Measurements from ENCODE around the gene OR1D5.
"Not testable (repeated sequence)": the region's sequence is repeated elsewhere in the genome, so short reads cannot be mapped to it uniquely, and the experiment has no call there.

The OR1D5 gene, protein sequence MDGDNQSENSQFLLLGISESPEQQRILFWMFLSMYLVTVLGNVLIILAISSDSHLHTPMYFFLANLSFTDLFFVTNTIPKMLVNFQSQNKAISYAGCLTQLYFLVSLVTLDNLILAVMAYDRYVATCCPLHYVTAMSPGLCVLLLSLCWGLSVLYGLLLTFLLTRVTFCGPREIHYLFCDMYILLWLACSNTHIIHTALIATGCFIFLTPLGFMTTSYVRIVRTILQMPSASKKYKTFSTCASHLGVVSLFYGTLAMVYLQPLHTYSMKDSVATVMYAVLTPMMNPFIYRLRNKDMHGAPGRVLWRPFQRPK

DNA sequence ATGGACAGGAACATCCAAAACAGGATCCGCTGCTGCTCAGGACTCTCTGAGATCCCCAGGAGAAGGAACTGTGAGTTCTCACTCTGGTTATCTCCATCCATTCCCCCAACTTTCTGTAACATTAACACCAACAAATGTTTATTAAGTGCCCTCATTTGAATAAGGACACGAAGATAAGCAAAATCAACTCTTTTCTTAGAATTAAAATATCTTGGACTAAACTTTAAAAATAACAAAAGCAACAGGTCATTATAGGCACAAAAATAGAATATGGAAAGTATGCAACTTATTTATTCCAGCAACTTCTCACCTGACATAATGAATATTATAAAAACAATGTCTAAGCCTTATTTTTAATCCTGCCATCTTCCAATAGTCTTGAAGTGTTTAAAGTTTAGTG lies at the start of gene OR1D5:
TSS of gene OR1D5 (minus strand) at position 101 of the 400 bp plus-strand sequence. CDS start at position 101, 0 bp downstream.
- not testable (repeated sequence) for DNase-seq (ENCODE audit: low spot score)

DNA sequence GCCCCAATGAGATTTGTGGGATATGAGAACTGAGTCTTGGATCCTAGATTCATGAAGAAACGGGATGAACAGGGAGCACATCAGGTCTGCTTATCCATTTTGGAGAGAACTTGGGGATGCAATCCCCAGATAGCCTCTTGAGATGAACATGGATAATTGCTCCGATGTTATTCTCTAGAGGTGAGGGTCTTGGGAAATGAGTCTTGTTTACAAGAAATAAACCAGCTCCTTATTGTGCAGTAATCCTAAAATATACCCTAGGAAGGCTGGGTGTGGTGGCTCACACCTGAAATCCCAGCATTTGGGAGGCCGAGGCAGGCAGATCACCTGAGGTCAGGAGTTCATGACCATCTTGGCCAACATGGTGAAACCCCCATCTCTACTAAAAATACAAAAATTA lies 40.9 kb upstream of the OR1D5 start, which contains the start of gene OR1D2:
TSS of gene OR1D2 (minus strand) at position 101 of the 400 bp plus-strand sequence. CDS start 11,426 bp downstream, outside the sequence.
- DNase-seq (ENCODE audit: low spot score): no peak

DNA sequence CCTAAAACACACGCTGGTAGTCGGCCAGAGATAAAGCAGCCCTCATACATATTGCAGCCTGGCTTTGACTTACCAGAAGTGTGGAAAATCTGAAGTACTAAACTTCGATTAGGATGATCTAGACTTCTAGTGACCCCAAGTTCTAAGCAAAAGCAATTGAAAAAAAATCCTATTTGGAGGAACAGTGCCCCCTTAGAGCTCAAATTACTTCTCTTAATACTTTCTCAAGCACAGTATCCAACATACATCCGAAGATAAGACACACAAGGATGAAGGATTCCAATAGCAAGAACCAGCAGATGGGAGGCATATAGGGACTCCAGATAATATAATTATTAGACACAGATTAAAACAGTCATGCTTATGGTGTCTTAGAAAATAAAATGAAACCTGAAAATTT lies 10.4 kb upstream of the OR1D5 start:
- not testable (repeated sequence) for DNase-seq (ENCODE audit: low spot score)

DNA sequence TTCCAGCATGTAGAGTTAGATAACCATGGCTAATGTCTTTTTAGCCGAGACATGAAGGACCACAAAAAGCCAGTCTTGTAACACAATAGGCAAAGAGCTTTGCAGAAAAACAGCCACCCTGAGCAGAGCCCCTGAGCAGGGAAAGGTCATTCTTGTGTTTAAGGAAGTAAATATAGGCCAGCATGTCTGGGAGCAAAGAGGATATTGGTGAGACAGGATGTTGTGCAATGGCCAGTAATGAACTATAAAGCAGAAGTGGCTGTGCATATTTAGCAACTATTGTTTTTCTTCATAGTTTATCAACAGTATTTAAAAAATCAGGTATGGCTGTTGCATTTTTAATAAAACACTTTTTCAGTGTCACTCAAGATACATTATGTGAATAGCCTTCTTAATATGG lies 1.8 kb upstream of the OR1D5 start:
- peak; percentile 8 for DNase-seq (ENCODE audit: low spot score)

DNA sequence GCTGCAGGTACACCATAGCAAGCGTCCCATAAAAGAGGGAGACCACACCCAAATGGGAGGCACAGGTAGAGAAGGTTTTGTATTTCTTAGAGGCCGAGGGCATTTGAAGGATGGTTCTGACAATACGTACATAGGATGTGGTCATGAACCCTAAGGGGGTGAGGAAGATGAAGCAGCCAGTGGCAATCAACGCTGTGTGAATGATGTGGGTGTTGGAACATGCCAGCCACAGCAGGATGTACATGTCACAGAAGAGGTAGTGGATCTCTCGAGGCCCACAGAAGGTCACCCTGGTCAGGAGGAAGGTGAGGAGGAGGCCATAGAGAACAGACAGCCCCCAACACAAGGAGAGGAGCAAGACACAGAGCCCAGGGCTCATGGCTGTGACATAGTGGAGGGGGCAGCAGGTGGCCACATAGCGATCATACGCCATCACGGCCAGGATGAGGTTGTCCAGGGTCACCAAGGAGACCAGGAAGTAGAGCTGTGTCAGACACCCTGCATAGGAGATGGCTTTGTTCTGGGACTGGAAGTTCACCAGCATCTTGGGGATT lies 506 bp downstream of the OR1D5 start:
- not testable (repeated sequence) for DNase-seq (ENCODE audit: low spot score)

DNA sequence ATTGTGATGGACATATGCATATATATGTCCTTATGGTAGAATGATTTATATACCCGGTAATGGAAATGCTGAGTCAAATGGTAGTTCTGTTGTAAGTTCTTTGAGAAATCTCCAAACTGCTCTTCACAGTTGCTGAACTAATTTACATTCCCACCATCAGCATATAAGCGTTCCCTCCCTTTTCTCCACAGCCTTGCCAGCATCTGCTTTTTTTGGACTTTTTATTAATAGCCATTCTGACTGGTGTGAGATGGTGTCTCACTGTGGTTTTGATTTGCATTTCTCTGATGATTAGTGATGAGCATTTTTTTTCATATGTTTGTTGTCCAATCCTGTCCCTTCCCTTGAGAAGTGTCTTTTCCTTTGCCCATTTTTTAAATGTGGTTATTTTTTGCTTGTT lies 8.5 kb downstream of the OR1D5 start:
- DNase-seq (ENCODE audit: low spot score): not testable (repeated sequence)

DNA sequence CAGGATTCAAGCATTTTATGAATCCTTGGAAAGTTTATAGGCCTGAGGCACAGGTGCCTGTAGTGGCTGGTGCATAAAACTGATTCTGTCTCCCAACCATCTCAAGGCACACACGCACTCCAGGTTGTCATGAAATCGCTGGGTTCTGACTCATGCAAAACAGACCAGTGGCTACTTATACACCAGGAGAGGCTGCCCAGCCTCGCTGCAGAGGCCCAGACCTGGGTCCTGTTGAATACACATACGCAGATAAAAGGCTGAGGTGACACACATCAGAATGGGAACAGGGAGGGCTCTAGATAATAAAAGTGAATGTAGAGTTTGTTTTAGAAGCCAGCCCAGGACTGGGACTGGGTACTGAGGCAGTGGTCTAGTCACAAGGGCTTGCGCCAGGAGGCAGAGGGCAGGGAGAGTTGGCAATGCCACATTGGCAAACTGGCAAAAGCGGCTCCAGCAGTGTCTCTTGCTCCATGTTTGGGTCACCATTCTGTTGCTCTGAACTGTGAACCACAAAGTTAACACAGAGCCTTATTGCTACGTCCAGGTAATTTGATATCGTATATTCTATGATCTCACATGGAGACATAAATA lies 13.6 kb downstream of the OR1D5 start:
- DNase-seq (ENCODE audit: low spot score): no peak

DNA sequence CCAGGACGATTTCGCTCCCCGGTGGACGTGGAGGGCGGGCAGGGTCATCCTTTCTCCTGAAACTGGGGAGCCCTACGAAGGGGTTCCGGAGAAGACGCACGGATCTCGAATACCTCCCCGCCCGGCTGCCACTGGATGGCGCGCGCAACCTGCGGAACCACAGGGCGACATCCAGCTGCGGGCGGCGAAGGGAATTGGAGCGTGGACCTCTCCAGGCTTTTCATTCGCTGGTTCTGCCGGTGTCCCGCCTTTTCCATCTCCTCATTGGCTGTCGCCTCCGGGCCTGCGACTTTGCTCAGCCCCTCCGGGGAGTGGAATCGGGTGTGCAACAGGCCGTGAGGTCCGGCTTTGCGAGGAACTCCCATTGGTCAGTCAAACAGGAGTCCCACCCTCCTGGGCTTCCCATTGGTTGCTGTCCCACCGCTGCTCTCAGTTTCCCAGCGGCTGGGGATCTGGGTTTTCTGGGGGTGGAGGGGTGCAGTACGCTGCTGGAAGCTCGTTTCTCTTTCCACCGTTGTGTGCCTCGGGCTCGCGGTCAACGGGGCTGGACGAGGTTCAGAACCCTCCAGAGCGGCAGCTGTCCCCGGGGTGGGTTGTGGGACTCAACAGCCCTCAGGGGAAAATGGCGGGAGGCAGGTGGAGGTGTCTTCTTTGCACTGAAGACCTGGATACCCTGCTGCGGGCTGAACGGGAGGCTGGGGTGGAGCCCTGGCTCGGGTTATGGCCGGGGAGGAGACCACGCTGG lies 14.5 kb downstream of the OR1D5 start:
- peak; percentile 100 for DNase-seq (ENCODE audit: low spot score)

DNA sequence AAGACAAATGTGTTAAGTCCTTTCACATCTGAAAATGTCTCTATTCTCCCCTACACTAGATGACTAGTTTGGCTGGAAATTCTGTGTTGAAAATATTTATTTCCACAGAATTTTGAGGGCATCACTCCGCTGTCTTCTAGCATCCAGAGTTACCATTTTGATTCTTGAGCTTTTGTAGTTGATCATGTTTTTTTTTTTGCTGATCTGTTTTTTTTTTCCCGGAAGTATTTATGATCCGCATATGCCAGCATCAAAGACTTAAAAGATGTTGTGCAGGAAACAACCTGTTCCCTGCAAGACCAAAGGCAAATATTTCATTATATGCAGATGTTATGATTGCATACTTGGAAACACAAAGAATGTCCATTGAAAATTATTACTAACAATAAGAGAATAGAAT lies 16.7 kb downstream of the OR1D5 start:
- DNase-seq (ENCODE audit: low spot score): no peak

DNA sequence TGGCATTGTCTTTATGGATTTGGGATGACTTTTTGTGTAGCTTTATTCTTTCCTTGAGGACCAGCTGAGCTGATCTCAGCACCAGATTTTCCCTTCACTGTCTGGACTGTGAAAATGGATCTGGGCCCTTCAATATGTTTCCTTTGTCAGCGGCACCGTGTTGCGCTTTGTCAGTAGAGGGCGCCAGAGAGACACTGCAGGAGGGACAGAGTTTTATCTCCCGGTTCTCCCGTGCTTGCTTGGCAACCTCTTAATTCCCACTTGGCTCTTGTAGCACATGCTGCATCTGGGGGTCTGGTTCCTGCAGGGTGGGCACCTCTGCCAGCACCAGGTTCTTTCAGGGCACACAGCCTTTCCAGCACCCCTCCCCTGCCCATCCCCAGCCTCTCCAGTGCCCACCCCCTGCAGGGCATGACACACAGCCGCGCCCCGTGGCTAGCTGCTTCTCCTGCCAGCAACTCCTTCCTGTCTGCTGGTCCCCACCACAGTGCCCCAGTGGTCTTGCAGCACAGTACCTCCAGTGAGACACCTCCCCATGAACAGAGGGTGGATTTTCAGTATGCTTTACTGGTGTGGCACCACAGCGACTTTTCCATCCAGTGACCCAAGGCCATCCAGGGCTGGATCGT lies 19.6 kb downstream of the OR1D5 start:
- no peak for DNase-seq (ENCODE audit: low spot score)

DNA sequence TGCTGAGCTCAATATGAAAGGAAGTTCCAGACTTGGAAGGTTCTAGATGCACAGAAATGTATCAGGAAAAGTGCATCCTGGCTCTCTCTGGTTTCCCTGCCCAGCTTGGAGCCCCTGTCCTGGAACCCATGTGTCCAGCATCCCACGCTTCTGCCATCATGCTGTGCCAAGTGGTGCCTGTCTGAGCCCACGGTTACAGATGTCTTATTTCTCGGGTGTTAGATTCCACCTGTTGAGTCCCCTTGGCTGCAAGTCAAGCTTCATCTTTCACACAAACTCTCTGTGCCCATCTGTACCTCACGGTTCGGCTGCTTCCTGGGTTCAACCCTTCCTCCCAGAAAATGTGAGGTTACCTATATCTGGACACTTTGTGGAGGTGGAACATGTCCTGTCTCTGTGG lies 22.5 kb downstream of the OR1D5 start:
- no peak for DNase-seq (ENCODE audit: low spot score)

DNA sequence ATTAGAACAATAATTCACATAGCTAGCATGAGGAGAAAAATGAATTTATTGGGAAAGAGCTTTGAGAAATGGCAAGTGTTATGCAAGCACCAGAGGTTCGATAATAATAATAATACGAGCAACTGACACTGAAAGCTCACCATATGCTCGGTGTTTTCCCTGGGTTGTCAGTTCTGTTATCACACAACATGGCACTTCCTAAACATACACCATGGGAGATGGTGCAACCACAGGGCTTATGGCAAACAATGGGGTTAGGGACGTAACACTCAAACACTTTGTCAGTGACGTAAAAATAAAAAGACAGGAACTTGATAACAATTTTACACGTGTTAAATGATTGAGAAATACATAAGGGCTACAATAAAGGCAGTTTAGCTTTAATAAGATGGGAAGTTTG lies 23.7 kb downstream of the OR1D5 start:
- DNase-seq (ENCODE audit: low spot score): no peak

DNA sequence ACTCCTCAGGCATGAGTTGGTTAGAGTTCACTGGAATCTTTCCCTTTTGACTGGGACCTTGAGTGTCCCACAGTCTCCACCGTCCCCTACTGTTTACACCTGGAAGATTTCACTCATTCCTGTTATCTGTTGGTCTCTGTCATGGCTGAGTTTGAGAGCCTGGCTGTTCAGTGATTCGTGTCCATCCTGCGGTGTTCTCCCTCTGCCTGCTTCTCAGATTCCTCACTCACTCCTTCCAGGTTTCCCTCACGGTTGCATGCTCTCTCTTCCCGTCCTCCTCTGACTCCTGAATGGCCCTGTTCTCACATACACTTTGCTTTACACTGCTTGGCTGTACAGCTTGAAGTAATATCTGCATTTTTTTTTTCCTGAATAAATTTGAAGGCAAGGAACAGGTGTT lies 24.5 kb downstream of the OR1D5 start:
- DNase-seq (ENCODE audit: low spot score): no peak

DNA sequence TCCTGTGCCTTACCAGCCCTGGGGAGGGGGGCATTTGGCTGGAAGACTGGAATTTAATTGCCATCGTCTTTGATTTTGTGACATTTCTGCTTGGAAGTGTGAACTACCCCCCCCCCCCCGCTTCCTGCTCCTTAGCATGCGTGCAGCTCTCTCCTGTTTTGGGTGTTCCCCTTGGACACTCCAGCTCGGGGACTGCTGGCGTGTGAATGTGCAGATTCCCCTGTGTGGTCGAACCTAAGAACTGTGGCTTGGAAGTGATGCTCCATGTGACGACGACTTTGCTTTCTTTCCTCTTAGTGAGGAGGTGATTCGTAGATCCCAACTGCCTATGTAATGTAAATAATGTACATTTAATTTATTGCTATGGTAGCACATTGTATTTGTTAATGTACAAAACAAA lies 26.1 kb downstream of the OR1D5 start:
- DNase-seq (ENCODE audit: low spot score): no peak

DNA sequence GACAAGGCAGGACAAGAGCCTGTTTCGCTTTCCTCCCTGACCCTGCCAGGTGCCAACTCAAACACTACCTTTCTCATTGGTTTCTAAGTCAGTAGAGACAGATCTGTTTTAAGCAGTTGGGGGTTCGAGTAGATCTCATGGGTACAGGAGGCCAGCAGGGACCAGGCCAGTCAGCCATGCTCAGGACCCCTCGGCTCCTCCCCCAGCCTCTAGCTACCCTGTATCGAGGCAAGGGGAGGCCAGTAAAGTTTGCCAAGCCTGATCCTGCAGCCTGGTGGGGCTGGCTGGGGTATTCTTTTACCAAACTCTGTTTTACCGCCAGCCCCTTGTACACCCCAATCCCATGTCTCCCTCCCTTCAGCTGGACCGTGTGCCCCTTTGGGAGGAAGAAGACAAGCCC lies 26.6 kb downstream of the OR1D5 start:
- no peak for DNase-seq (ENCODE audit: low spot score)

DNA sequence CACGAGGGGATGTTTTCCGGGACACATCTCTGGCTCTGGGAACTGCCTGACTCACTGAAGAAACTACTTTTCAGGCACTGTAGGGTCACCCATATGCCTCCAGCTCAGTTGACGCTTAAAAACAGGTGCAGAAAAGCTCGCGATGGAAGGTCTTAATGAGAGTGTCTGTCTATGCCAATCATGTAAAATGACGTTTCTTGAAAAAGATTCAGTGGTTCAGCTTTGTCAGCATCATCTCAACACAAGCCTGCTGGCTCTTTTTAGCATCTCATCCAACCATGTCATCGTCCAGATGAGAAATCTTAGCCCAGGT lies 27.5 kb downstream of the OR1D5 start:
- no peak for DNase-seq (ENCODE audit: low spot score)

DNA sequence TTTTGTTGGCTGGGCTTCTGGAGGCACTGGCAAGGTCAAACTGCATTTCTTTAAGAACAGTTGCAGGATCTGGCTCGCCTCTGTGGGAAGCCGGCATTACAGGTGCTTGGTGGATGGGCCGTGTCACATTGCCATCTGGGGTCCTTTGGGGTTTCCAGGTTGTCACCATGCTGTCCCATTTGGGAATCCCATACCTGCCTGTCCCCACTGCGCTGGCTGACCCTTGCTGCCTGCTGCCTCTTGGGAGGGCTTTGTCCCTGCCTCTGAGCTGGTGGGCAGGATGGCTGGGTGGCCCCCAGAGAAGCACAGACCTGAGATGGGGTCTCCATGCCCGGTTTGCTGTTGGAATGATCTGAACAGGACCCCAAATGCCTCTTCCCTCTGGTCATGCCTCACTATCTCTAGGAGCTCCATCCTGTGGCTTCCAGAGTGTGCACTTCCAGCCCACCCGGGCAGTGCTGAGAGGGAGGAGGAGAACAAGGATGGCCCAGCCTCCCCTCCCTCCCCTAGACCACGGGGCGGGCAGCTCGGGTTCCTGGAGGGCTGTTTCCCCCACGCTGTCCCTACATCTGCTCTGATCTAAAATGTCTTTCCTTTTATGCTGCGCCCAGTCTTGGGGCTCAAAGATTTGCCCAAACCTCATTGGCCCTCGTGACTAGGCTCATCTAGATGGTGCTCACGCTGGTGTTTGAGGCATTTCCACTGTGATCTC lies 28.0 kb downstream of the OR1D5 start:
- DNase-seq (ENCODE audit: low spot score): no peak

DNA sequence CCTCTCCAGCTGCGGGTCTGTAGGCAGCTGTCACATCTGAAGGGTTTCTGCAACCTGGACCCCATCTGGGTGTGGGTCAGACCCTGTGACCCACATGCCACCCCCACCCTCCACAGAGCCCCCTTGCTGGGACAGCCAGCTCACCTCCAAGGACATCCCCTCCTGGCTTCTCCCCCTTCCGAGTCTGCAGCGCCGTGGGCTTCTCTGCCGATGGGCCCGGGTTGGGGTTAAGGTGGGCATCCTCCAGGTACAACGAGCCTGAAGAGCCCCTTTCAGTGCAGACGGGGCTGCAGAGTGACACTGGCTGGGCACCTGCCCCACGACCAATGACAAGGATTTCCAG lies 28.9 kb downstream of the OR1D5 start:
- no peak for DNase-seq (ENCODE audit: low spot score)

DNA sequence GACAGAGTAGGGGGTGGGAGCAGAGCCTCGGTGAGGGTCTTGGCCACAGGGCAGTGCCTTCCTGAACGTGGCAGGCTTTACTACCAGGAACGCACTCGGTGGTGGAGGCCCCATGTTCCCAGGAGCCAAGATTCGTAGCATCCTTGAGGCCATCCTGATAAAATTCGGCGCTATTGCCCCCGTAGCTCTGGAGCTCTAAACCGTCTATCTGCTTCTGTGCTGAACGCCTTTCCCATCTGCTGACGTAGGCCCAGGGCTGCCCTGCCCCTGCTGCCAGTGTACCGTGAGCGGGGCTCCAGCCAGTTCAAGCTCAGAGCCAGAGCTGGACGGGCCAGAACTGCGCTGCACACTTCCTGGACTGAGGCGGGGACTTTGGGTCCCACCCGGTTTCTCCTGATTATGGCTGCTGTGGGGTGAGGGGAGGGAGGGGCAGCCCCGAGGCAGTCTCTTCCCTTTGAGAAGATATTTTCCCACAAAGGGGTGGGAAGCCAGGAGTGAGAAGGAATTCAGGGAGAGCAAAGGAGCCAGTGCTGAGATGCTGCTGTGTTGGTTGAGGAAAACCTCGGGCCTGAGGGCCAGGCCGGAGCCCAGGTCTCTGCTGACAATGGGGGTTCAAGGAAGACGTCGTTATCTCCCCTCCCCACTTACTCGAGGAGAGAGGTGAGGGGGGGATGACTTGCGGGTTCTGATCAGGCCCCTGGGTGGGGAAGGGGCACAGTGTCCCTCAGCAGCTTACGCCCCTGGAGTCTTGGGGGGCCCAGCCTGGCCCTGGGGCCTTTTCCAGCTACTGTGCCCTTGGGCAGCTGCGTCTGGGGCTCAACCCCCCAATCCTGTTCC lies 29.4 kb downstream of the OR1D5 start:
- DNase-seq (ENCODE audit: low spot score): no peak

DNA sequence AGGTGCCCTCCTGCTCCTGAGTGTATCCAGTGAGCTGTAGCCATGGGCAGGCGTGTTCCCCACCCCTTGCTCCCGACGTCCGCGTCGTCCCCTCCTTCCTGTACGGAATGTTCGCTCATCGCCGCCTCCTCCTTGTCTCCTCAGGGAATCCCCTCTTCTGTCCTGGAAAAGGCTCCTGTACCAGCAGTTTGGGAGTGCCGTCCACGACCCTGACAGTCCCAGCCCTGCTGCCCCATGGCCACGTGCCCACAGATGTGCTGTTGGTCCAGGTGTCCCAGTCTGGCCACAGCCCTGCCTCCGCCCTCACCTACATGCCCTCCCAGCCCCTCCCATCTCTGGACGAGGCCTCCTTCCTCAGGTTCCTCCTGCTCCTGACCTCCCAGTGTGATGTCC lies 30.2 kb downstream of the OR1D5 start:
- no peak for DNase-seq (ENCODE audit: low spot score)

All from putamen (tissue), 1 donor.